Mesothelial cell of epicardium (in vitro differentiated cells): ENCODE data around the gene RPS6KB2. TPM values are rescaled to one million over a fixed set of nuclear protein-coding genes. Genes with fewer than 3 reads are reported as not detected.

Source experiments
- DNase-seq, 2 experiments: peaks; one replicate each; pipeline ENCODE4 v3.0.0; 2021; ENCODE audit warnings: low spot score in 2 of 2; ENCODE audit not compliant: unreplicated experiment in 2 of 2
- H3K27ac Mint-ChIP-seq: 2 replicates; pipeline ENCODE4 v1.8.0; 2021; ENCODE audit warnings: mixed read lengths
- H3K27me3 Mint-ChIP-seq: 2 replicates; pipeline ENCODE4 v1.8.0; 2021; ENCODE audit warnings: low read depth, mixed read lengths
- H3K36me3 Mint-ChIP-seq: 2 replicates; pipeline ENCODE4 v1.8.0; 2021; ENCODE audit warnings: mixed read lengths
- H3K4me1 Mint-ChIP-seq: 2 replicates; pipeline ENCODE4 v1.8.0; 2021; ENCODE audit warnings: mixed read lengths
- H3K4me3 Mint-ChIP-seq: 2 replicates; pipeline ENCODE4 v1.8.0; 2021; ENCODE audit warnings: mild to moderate bottlenecking, moderate library complexity, mixed read lengths
- H3K9me3 Mint-ChIP-seq: 2 replicates; pipeline ENCODE4 v1.8.0; 2021; ENCODE audit warnings: mixed read lengths
- CTCF ChIP-seq: fragments of 200-600 bp; sonication (generic); IDR thresholded peaks from one replicate; pipeline ENCODE4 v1.5.0; 2021; ENCODE audit warnings: antibody characterized with exemption; ENCODE audit not compliant: unreplicated experiment
- total RNA-seq: library from RNA; stranded (reverse); gene quantifications from 3 replicates; pipeline ENCODE4 v1.2.1, GENCODE V29; 2021

RPS6KB2 gene
- total RNA-seq, 1 donor from 2014 or later: 59.7 TPM

GRCh38 chr11:67382276-67383136, 45.8 kb upstream of the RPS6KB2 start:
- Mint-ChIP-seq H3K27ac (no peak overlapping the region), H3K36me3 (no peaks in the 10 kb centered on the region), H3K4me3 (no peak overlapping the region), H3K4me1 (peaks cover 17% of the 10 kb centered on the region), H3K9me3 (no peaks in the 10 kb centered on the region), H3K27me3 (peaks cover 14% of the 10 kb centered on the region)
- DNase-seq: peak; percentile 62 to 86
- peak; percentile 84 for TF ChIP-seq CTCF

GRCh38 chr11:67384851-67385366, 43.4 kb upstream of the RPS6KB2 start:
- Mint-ChIP-seq H3K4me1 (peaks cover 11% of the 10 kb centered on the region), H3K9me3 (no peaks in the 10 kb centered on the region), H3K36me3 (no peaks in the 10 kb centered on the region), H3K4me3 (no peak overlapping the region), H3K27me3 (peaks cover 14% of the 10 kb centered on the region), H3K27ac (no peak overlapping the region)
- DNase-seq: no peak
- TF ChIP-seq CTCF: no peak

GRCh38 chr11:67387069-67387468, 41.2 kb upstream of the RPS6KB2 start:
- H3K36me3 Mint-ChIP-seq: no peaks in the 10 kb centered on the region
- no peak overlapping the region for H3K4me3 Mint-ChIP-seq
- H3K4me1 Mint-ChIP-seq: peaks cover 20% of the 10 kb centered on the region
- no peak for DNase-seq
- no peaks in the 10 kb centered on the region for H3K9me3 Mint-ChIP-seq
- H3K27ac Mint-ChIP-seq: no peak overlapping the region
- no peak for TF ChIP-seq CTCF
- H3K27me3 Mint-ChIP-seq: peaks cover 14% of the 10 kb centered on the region

GRCh38 chr11:67387518-67387917, 40.8 kb upstream of the RPS6KB2 start:
- TF ChIP-seq CTCF: no peak
- Mint-ChIP-seq H3K9me3 (no peaks in the 10 kb centered on the region), H3K27ac (no peak overlapping the region), H3K27me3 (peaks cover 13% of the 10 kb centered on the region), H3K36me3 (no peaks in the 10 kb centered on the region), H3K4me1 (peaks cover 22% of the 10 kb centered on the region), H3K4me3 (no peak overlapping the region)
- no peak for DNase-seq

- Mint-ChIP-seq H3K9me3 (no peaks in the 10 kb centered on the region), H3K4me1 (peaks cover 25% of the 10 kb centered on the region), H3K27ac (peak overlapping the region; percentile 83), H3K36me3 (no peaks in the 10 kb centered on the region), H3K4me3 (peak overlapping the region; percentile 51), H3K27me3 (peaks cover 11% of the 10 kb centered on the region)
- TF ChIP-seq CTCF: peak; percentile 23
- no peak for DNase-seq
Measured at GRCh38 chr11:67389477-67389876, 38.8 kb upstream of the RPS6KB2 start.
